Gastrocnemius medialis (tissue), 4 donors: ENCODE data around the gene BET1L. TPM values are rescaled to one million over a fixed set of nuclear protein-coding genes. Genes with fewer than 3 reads are reported as not detected.

Experiments
- ATAC-seq, 2 donors: fragments of 150-250 bp; one replicate each; pipeline ENCODE4 v1.9.1; 2016
- DNase-seq, 2 donors: peaks; one replicate each; pipeline ENCODE4 v3.0.0-alpha.2; 2019
- H3K27ac ChIP-seq, 4 donors: fragments of 200-600 bp; sonication (generic); 1 replicate in 1 of 4; 2 replicates in 3 of 4; pipeline ENCODE4 v1.5.1; 2016 to 2018; ENCODE audit warnings: mild to moderate bottlenecking in 2 of 4, moderate library complexity in 1 of 4
- H3K27me3 ChIP-seq, 3 donors: fragments of 200-600 bp; sonication (generic) in 2 of 3; 1 replicate in 1 of 3; 2 replicates in 2 of 3; pipeline versions ENCODE4 v1.5.1 to v1.6.0; 2016 to 2019; ENCODE audit warnings: mild to moderate bottlenecking in 1 of 3, moderate library complexity in 1 of 3
- H3K36me3 ChIP-seq, 2 donors: fragments of 200-600 bp; sonication (generic) in 1 of 2; one replicate each; pipeline ENCODE4 v1.5.1; 2017 to 2018
- H3K4me1 ChIP-seq, 2 donors: fragments of 200-600 bp; sonication (generic) in 1 of 2; one replicate each; pipeline ENCODE4 v1.5.1; 2016 to 2017; ENCODE audit warnings: mild to moderate bottlenecking in 2 of 2
- H3K4me3 ChIP-seq, 4 donors: fragments of 200-600 bp; sonication (generic) in 3 of 4; 1 replicate in 1 of 4; 2 replicates in 3 of 4; pipeline ENCODE4 v1.5.1; 2016 to 2019; ENCODE audit warnings: mild to moderate bottlenecking in 2 of 4
- H3K9me3 ChIP-seq, 3 donors: fragments of 200-600 bp; sonication (generic) in 2 of 3; 1 replicate in 1 of 3; 2 replicates in 2 of 3; pipeline ENCODE4 v1.5.1; 2016 to 2019
- POLR2A ChIP-seq, 2 donors: fragments of 450-650 bp; IDR thresholded peaks; one replicate each; pipeline ENCODE4 v1.6.1; 2017; ENCODE audit warnings: antibody characterized with exemption in 2 of 2, mild to moderate bottlenecking in 2 of 2, moderate library complexity in 2 of 2
- in situ Hi-C, 4 donors: fragments of 200-750 bp; cut with MboI; loops; one replicate each; pipeline versions ENCODE4 v1.15.0 to v1.8.0; 2017; ENCODE audit warnings: low sequenced_read_pairs in 4 of 4
- intact Hi-C: fragments of 100-400 bp; cut with DNase I; formaldehyde crosslinking; loops from one replicate; pipeline ENCODE4 v1.15.1; 2023; ENCODE audit warnings: low total_unique reads
- total RNA-seq, 4 donors: library from RNA; depleted of rRNA; stranded (reverse); fragments of >200 nt; gene quantifications; one replicate each; pipeline versions ENCODE4 v1.1.0 to v1.2.3, GENCODE V29; 2016
- TF ChIP-seq, protein P1 (sequence below), 5 experiments: fragments of 450-650 bp in 3 of 5; fragments of 200-600 bp in 2 of 5; sonication (generic) in 2 of 5; IDR thresholded peaks in 4 of 5; conservative IDR thresholded peaks in 1 of 5; 1 replicate in 4 of 5; 2 replicates in 1 of 5; pipeline ENCODE4 v1.5.1; 2016 to 2019; ENCODE audit warnings: antibody characterized with exemption in 5 of 5, mild to moderate bottlenecking in 3 of 5, moderate library complexity in 3 of 5

BET1L gene
- total RNA-seq, 4 donors from 2014 or later, result 11.3 to 15.9 (median 12.8) TPM

DNA sequence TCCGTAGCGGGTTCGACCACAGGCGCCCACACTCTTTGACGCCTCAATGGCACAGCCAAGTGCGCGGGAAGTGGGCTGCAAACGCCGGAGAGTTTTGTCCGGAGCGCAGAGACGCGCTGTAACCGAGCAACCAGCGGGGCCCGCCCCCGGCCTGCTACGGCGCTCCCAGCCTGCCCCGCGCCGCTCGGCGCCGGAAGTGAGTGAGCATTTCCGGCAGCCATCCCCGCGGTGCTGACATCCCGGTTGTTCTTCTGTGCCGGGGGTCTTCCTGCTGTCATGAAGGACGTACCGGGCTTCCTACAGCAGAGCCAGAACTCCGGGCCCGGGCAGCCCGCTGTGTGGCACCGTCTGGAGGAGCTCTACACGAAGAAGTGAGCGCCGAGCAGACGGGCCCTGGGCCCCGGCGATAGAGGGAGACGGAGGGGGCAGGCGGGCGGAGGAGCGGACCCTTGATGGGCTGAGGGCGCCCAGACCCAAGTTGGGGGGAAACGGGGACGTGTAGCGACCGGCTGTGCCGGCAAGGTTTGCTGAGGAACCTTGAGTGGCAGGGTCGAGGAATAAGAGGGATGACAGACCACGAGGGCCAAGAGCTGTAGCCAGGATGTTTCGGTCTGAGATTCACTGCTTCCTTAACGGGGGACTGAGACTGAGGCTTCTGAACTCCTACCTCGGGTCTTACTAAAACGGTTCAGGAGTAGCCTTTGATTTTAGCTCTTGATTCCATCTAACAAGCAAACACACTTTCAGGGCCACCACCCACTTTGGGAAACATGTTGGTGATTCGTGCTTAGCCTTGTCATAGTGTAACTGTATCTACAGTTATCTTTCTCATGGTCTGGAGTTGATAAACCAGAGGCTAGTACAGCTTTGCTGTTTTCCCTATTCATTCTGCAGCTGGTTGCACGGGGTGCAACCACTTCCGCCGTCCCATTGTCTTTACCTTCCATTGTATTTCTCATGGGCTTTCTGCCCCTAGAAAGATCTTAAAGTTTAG is 29.9 kb upstream of the BET1L start, which contains the start of gene PSMD13:
Gene PSMD13 (plus strand): TSS at position 203 of the 994 bp plus-strand sequence. CDS start 74 bp downstream, at position 277.
- H3K27me3 ChIP-seq, result no peaks in the 10 kb centered on the region
- peak within 1 kb of the TSS; percentile 97 to 99 (median 97) for H3K27ac ChIP-seq
- intact Hi-C loops, result loop anchor here (1.0 to 5.0 kb wide), 5 partner anchors 29 to 281 kb away; partner anchors contain the start of genes PGGHG and RNH1
- peaks cover 42 to 43% of the 10 kb centered on the region in 2 donors for H3K4me1 ChIP-seq
- ATAC-seq (peak; percentile 87 to 91), DNase-seq (peak; percentile 57 to 78)
- TF ChIP-seq, protein P1, sequence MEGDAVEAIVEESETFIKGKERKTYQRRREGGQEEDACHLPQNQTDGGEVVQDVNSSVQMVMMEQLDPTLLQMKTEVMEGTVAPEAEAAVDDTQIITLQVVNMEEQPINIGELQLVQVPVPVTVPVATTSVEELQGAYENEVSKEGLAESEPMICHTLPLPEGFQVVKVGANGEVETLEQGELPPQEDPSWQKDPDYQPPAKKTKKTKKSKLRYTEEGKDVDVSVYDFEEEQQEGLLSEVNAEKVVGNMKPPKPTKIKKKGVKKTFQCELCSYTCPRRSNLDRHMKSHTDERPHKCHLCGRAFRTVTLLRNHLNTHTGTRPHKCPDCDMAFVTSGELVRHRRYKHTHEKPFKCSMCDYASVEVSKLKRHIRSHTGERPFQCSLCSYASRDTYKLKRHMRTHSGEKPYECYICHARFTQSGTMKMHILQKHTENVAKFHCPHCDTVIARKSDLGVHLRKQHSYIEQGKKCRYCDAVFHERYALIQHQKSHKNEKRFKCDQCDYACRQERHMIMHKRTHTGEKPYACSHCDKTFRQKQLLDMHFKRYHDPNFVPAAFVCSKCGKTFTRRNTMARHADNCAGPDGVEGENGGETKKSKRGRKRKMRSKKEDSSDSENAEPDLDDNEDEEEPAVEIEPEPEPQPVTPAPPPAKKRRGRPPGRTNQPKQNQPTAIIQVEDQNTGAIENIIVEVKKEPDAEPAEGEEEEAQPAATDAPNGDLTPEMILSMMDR (IDR thresholded peaks at IDR 0.05 in 4 of 5, conservative IDR thresholded peaks at IDR 0.05 in 1 of 5), result no peak
- TF ChIP-seq POLR2A (IDR thresholded peaks at IDR 0.05), result peak; percentile 71 to 94
- no peaks in the 10 kb centered on the region for H3K9me3 ChIP-seq
- peak within 1 kb of the TSS; percentile 88 to 100 (median 98) for H3K4me3 ChIP-seq
- H3K36me3 ChIP-seq, result peaks cover 0 to 18% of the 10 kb centered on the region in 2 donors
- in situ Hi-C loops, result no loop called here

DNA sequence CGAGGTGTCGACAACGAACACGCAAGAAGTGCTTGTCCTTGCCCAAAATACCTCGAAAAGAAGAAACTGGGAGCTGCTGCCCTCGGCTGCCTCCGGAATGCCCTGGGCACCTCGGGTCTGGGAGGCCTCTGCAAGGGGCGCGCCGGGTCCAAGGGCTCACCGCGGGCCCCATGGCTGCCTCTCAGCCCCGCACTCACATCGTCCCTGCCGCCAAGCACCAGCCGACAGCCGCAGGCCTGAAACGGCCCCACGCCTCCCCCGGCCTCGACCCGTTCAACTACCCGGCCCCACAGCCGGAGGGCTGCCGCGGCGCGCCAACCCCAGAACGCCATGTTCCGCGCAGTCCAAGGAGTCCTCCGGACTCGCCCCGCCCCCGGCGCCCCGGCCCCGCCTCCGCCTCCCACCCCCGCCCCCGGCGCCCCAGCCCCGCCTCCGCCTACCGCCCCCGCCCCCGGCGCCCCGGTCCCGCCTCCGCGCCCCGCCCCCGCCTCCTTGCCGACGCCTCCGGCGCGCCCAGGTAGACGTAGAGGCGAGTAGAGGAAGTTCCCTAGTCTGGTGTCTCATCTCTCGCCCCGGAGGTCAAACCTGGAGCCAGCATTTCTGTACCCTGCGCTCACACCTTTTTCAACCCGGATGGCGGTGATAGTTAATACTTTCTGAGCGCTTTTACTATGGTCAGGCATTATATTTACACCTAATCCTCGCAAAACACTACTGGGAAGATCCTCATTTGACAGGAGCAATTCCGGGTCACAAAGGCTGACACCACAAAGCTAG is 29.0 kb upstream of the BET1L start, which contains the start of gene SIRT3:
Gene SIRT3 (minus strand): TSS at position 346 of the 777 bp plus-strand sequence. CDS start 14 bp downstream, at position 332.
- Histone ChIP-seq H3K9me3 (no peaks in the 10 kb centered on the region), H3K27ac (peak within 1 kb of the TSS; percentile 97 to 99 (median 97)), H3K4me1 (peaks cover 33 to 34% of the 10 kb centered on the region in 2 donors), H3K4me3 (peak within 1 kb of the TSS; percentile 88 to 100 (median 98)), H3K27me3 (no peaks in the 10 kb centered on the region), H3K36me3 (peaks cover 0 to 15% of the 10 kb centered on the region in 2 donors)
- in situ Hi-C loops (no loop called here), intact Hi-C loops (loop anchor here (1.0 to 5.0 kb wide), 5 partner anchors 28 to 282 kb away; partner anchors contain the start of genes PGGHG and RNH1)
- ATAC-seq (peak; percentile 93 to 95), DNase-seq (peak; percentile 77 to 84)
- TF ChIP-seq, protein P1 (IDR thresholded peaks at IDR 0.05 in 4 of 5, conservative IDR thresholded peaks at IDR 0.05 in 1 of 5), result peak; percentile 15 to 44 (median 39)
- TF ChIP-seq POLR2A (IDR thresholded peaks at IDR 0.05), result peak in 1 of 2 donors; percentile 67

DNA sequence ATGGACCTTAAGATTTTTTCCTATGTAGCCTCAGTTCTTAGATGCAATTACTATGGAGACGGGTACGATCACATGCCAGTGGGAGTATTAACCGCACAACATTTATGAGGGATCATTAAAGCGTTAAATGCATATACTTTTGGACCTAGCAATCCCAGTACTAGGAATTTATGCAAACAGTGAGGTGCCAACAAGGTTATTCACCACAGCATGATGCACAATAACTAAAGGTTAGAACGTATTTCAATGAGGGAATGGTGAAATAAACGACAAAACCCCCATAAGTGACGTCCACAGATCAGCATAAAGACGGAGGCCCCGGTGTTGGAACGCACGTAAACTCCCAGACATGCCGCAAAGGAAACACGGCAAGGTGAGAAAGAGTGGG is 28.4 kb upstream of the BET1L start:
- H3K27me3 ChIP-seq, result no peaks in the 10 kb centered on the region
- intact Hi-C loops, result loop anchor here (5.0 kb wide), 1 partner anchor 52 kb away; the partner anchor contains the start of gene PGGHG
- ATAC-seq, result peak; percentile 22 to 25
- peak overlapping the region; percentile 97 to 99 (median 97) for H3K27ac ChIP-seq
- H3K4me1 ChIP-seq, result peaks cover 32% of the 10 kb centered on the region in 2 donors
- TF ChIP-seq POLR2A (IDR thresholded peaks at IDR 0.05), result no peak
- TF ChIP-seq, protein P1 (IDR thresholded peaks at IDR 0.05 in 4 of 5, conservative IDR thresholded peaks at IDR 0.05 in 1 of 5), result no peak
- in situ Hi-C loops, result no loop called here
- no peaks in the 10 kb centered on the region for H3K9me3 ChIP-seq
- H3K36me3 ChIP-seq, result peaks cover 0 to 10% of the 10 kb centered on the region in 2 donors
- H3K4me3 ChIP-seq, result peak overlapping the region; percentile 88 to 100 (median 90)
- DNase-seq, result no peak

DNA sequence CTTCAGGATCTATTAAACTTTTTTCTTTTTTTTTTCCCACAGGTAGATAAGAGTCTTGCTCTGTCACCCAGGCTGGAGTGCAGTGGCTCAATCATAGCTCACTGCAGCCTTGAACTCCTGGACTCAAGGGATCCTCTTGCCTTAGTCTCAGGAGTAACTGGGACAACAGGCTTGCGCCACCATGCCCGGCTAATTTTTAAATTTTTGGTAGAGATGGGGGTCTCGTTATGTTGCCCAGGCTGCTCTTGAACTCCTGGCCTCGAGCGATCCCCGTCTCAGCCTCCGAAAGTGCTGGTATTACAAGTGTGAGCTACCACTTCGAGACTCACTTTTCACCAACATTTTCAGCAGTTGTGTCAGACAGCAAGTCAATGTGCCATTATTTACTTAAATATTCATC is 28.0 kb upstream of the BET1L start:
- peak overlapping the region in 3 of 4 donors; percentile 97 for H3K27ac ChIP-seq
- peaks cover 0 to 5% of the 10 kb centered on the region in 2 donors for H3K36me3 ChIP-seq
- H3K27me3 ChIP-seq, result no peaks in the 10 kb centered on the region
- H3K4me1 ChIP-seq, result peaks cover 32% of the 10 kb centered on the region in 2 donors
- ATAC-seq (no peak), DNase-seq (no peak)
- intact Hi-C loops, result loop anchor here (5.0 kb wide), 1 partner anchor 52 kb away; the partner anchor contains the start of gene PGGHG
- in situ Hi-C loops, result no loop called here
- H3K4me3 ChIP-seq, result peak overlapping the region; percentile 88 to 100 (median 90)
- H3K9me3 ChIP-seq, result no peaks in the 10 kb centered on the region
- TF ChIP-seq, protein P1 (IDR thresholded peaks at IDR 0.05 in 4 of 5, conservative IDR thresholded peaks at IDR 0.05 in 1 of 5), result no peak
- no peak for TF ChIP-seq POLR2A (IDR thresholded peaks at IDR 0.05)
